Trophoblast cell (in vitro differentiated cells and primary cell): Measurements from ENCODE around the gene SLC2A8.

Source experiments
- DNase-seq, 2 donors: peaks; one replicate each; pipeline ENCODE4 v3.0.0-alpha.2; 2016
- H2AFZ ChIP-seq: 2 replicates; pipeline ENCODE4 v1.6.1; 2013; ENCODE audit warnings: low read length, moderate library complexity, mild to moderate bottlenecking; ENCODE audit not compliant: insufficient read depth, poor library complexity
- H2AK5ac ChIP-seq: 2 replicates; pipeline ENCODE4 v1.6.1; 2013; ENCODE audit warnings: mild to moderate bottlenecking, low read length
- H2BK120ac ChIP-seq: 2 replicates; pipeline ENCODE4 v1.6.1; 2013; ENCODE audit warnings: low read length, mild to moderate bottlenecking, moderate library complexity; ENCODE audit not compliant: insufficient read depth, poor library complexity
- H2BK12ac ChIP-seq: 2 replicates; pipeline ENCODE4 v1.6.1; 2013; ENCODE audit warnings: mild to moderate bottlenecking, low read length, moderate library complexity
- H2BK5ac ChIP-seq: 2 replicates; pipeline ENCODE4 v1.6.1; 2013; ENCODE audit warnings: low read length, low read depth, moderate library complexity, mild to moderate bottlenecking; ENCODE audit not compliant: poor library complexity
- H3K14ac ChIP-seq: 2 replicates; pipeline ENCODE4 v1.6.1; 2013; ENCODE audit warnings: mild to moderate bottlenecking, low read length
- H3K18ac ChIP-seq: 2 replicates; pipeline ENCODE4 v1.6.1; 2013; ENCODE audit warnings: mild to moderate bottlenecking, low read length
- H3K23ac ChIP-seq: 2 replicates; pipeline ENCODE4 v1.6.1; 2013; ENCODE audit warnings: low read length
- H3K27ac ChIP-seq: 2 replicates; pipeline ENCODE4 v1.5.1; 2013; ENCODE audit warnings: low read depth, mild to moderate bottlenecking, inconsistent platforms, low read length, moderate library complexity
- H3K27me3 ChIP-seq: 2 replicates; pipeline ENCODE4 v1.6.1; 2013; ENCODE audit warnings: inconsistent platforms, mild to moderate bottlenecking, low read length, moderate library complexity; ENCODE audit not compliant: insufficient read depth
- H3K36me3 ChIP-seq, 2 experiments: 1 replicate in 1 of 2; 2 replicates in 1 of 2; pipeline ENCODE4 v1.6.1; 2013; ENCODE audit warnings: low read length in 2 of 2, mild to moderate bottlenecking in 2 of 2, moderate library complexity in 1 of 2; ENCODE audit not compliant: insufficient read depth in 2 of 2, control insufficient read depth in 1 of 2
- H3K4ac ChIP-seq: 2 replicates; pipeline ENCODE4 v1.6.1; 2013; ENCODE audit warnings: low read depth, mild to moderate bottlenecking, low read length, moderate library complexity
- H3K4me1 ChIP-seq, 2 experiments: 1 replicate in 1 of 2; 2 replicates in 1 of 2; pipeline ENCODE4 v1.6.1; 2013; ENCODE audit warnings: low read length in 2 of 2, mild to moderate bottlenecking in 2 of 2, moderate library complexity in 1 of 2; ENCODE audit not compliant: insufficient read depth in 2 of 2, control insufficient read depth in 1 of 2
- H3K4me2 ChIP-seq: 2 replicates; pipeline ENCODE4 v1.6.1; 2013; ENCODE audit warnings: inconsistent platforms, mild to moderate bottlenecking, low read length, moderate library complexity
- H3K4me3 ChIP-seq: 2 replicates; pipeline ENCODE4 v1.5.1; 2013; ENCODE audit warnings: mild to moderate bottlenecking, low read depth, low read length, inconsistent platforms
- H3K79me1 ChIP-seq: one replicate; pipeline ENCODE4 v1.6.1; 2013; ENCODE audit warnings: low read length
- H3K79me2 ChIP-seq: 2 replicates; pipeline ENCODE4 v1.6.1; 2013; ENCODE audit warnings: low read length, mild to moderate bottlenecking; ENCODE audit not compliant: control insufficient read depth, insufficient read depth, poor library complexity
- H3K9ac ChIP-seq: 2 replicates; pipeline ENCODE4 v1.6.1; 2013; ENCODE audit warnings: mild to moderate bottlenecking, low read length
- H3K9me3 ChIP-seq: 2 replicates; pipeline ENCODE4 v1.6.1; 2013; ENCODE audit warnings: low read depth, mild to moderate bottlenecking, control low read depth, inconsistent platforms, low read length; ENCODE audit not compliant: insufficient read depth
- H4K12ac ChIP-seq: 2 replicates; pipeline ENCODE4 v1.6.1; 2013; ENCODE audit warnings: low read depth, mild to moderate bottlenecking, low read length, moderate library complexity
- H4K8ac ChIP-seq: 2 replicates; pipeline ENCODE4 v1.6.1; 2013; ENCODE audit warnings: low read depth, mild to moderate bottlenecking, low read length, moderate library complexity
- H4K91ac ChIP-seq: one replicate; pipeline ENCODE4 v1.6.1; 2013; ENCODE audit warnings: low read depth, mild to moderate bottlenecking, low read length, moderate library complexity
- WGBS: extraction: QIAGEN DNeasy Blood & Tissue Kit; methylation state at CpG from one replicate; pipeline ENCODE4 v1.1.7; 2013; ENCODE audit warnings: missing lambda C conversion rate; ENCODE audit not compliant: insufficient read length, insufficient coverage; ENCODE audit errors: extremely low coverage; 5-methylcytosine and 5-hydroxymethylcytosine counted together

SLC2A8 gene

DNA sequence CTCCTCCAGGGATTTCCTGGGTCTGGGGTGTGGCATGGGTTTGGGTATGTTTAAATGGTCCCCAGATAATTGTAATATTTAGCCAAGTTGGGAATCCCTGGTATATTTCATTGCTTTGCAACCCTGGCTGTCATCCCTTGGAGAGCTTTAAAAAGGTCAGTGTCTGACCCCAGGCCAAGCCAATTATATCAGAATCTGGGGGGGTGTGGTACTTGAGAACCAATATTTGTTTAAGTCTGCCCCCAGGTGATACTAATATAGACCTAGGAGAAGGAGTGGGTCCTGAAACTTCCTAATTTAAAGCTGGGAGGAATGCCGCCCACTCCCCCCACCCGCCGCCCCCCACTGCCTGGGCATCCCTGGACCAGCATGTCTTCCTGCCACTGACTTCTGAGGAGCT, 38.2 kb upstream of the SLC2A8 start:
- no peak overlapping the region for H3K14ac ChIP-seq
- no peaks in the 10 kb centered on the region for H3K79me2 ChIP-seq
- no peak for DNase-seq
- no peaks in the 10 kb centered on the region for H3K27me3 ChIP-seq
- H4K91ac ChIP-seq, result no peak overlapping the region
- H3K18ac ChIP-seq, result no peak overlapping the region
- peaks cover 11% of the 10 kb centered on the region for H3K79me1 ChIP-seq
- no peak overlapping the region for H2AFZ ChIP-seq
- H3K4me3 ChIP-seq, result no peak overlapping the region
- peak overlapping the region; percentile 27 for H3K27ac ChIP-seq
- H3K36me3 ChIP-seq, result no peaks in the 10 kb centered on the region
- H3K9me3 ChIP-seq, result no peaks in the 10 kb centered on the region
- no peak overlapping the region for H2BK5ac ChIP-seq
- WGBS, result no CpG with 5 or more reads among the region's 3 CpGs
- no peak overlapping the region for H3K4me2 ChIP-seq
- H2BK12ac ChIP-seq, result no peak overlapping the region
- H3K4me1 ChIP-seq, result peaks cover 18 to 19% of the 10 kb centered on the region in 2 experiments
- H2BK120ac ChIP-seq, result no peak overlapping the region
- no peak overlapping the region for H2AK5ac ChIP-seq
- no peak overlapping the region for H3K4ac ChIP-seq
- no peak overlapping the region for H3K23ac ChIP-seq
- H4K8ac ChIP-seq, result no peak overlapping the region
- H3K9ac ChIP-seq, result no peak overlapping the region
- no peak overlapping the region for H4K12ac ChIP-seq

DNA sequence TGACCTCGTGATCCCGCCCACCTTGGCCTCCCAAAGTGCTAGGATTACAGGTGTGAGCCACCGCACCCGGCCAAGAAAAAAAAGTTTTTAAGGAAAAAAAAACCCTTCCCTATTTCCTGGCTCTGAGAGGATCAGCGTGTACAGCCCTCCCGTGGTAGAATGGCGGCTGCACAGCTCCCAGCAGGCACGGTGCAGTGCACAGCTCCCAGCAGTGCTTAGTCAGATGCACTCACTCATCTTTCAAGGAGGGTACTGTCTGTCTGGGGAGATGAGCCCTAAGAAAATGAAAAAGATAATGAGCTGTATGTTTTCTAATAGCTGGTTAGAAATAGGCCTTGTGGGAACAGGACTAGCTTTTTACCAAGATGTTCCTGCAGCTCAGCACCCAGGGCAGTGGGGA, 36.7 kb upstream of the SLC2A8 start:
- no peak overlapping the region for H4K91ac ChIP-seq
- H3K18ac ChIP-seq, result no peak overlapping the region
- H3K4me1 ChIP-seq, result peaks cover 13% of the 10 kb centered on the region in 2 experiments
- peak overlapping the region; percentile 14 for H2BK12ac ChIP-seq
- no peak overlapping the region for H3K23ac ChIP-seq
- peak in 1 of 2 donors; percentile 45 for DNase-seq
- H3K27me3 ChIP-seq, result no peaks in the 10 kb centered on the region
- no CpG with 5 or more reads among the region's 8 CpGs for WGBS
- no peak overlapping the region for H2AK5ac ChIP-seq
- no peak overlapping the region for H3K27ac ChIP-seq
- no peak overlapping the region for H3K4me3 ChIP-seq
- H3K4ac ChIP-seq, result no peak overlapping the region
- H4K8ac ChIP-seq, result no peak overlapping the region
- no peak overlapping the region for H2BK120ac ChIP-seq
- H3K4me2 ChIP-seq, result no peak overlapping the region
- H3K79me1 ChIP-seq, result peaks cover 7% of the 10 kb centered on the region
- no peak overlapping the region for H3K14ac ChIP-seq
- H3K79me2 ChIP-seq, result no peaks in the 10 kb centered on the region
- no peak overlapping the region for H2AFZ ChIP-seq
- H2BK5ac ChIP-seq, result no peak overlapping the region
- no peak overlapping the region for H4K12ac ChIP-seq
- no peak overlapping the region for H3K9ac ChIP-seq
- no peaks in the 10 kb centered on the region for H3K36me3 ChIP-seq
- no peaks in the 10 kb centered on the region for H3K9me3 ChIP-seq

DNA sequence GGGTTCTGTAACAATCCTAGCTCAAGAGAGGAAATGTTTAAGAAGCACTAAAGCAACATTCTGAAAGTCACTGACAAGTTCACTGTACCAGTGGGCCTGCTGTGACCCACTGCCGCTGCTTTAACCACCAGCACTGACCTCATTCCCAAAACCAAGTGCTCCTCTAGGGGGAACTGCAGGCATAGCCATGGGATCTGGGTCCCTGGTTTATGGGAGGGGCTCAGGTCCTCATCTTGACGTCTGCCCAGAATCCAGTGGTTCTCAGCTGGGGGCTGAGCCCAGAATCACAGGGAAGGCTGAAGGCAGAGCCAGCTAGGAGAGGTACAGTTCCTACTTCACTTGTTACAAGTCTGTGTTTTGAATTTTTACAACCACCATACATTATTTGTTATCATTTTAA, 36.1 kb upstream of the SLC2A8 start:
- Histone ChIP-seq H3K23ac (no peak overlapping the region), H2AK5ac (peak overlapping the region; percentile 37), H3K27ac (no peak overlapping the region), H3K27me3 (no peaks in the 10 kb centered on the region), H3K14ac (no peak overlapping the region), H3K9me3 (no peaks in the 10 kb centered on the region), H2BK120ac (no peak overlapping the region), H3K4me2 (no peak overlapping the region), H2AFZ (no peak overlapping the region), H3K4ac (no peak overlapping the region), H3K4me1 (peaks cover 11 to 12% of the 10 kb centered on the region in 2 experiments), H4K12ac (no peak overlapping the region), H4K8ac (no peak overlapping the region), H4K91ac (peak overlapping the region; percentile 1), H2BK5ac (no peak overlapping the region), H2BK12ac (peak overlapping the region; percentile 14), H3K9ac (no peak overlapping the region), H3K36me3 (no peaks in the 10 kb centered on the region), H3K79me1 (peaks cover 7% of the 10 kb centered on the region), H3K18ac (no peak overlapping the region), H3K79me2 (no peaks in the 10 kb centered on the region), H3K4me3 (no peak overlapping the region)
- no CpG with 5 or more reads among the region's 2 CpGs for WGBS
- peak; percentile 13 to 34 for DNase-seq

DNA sequence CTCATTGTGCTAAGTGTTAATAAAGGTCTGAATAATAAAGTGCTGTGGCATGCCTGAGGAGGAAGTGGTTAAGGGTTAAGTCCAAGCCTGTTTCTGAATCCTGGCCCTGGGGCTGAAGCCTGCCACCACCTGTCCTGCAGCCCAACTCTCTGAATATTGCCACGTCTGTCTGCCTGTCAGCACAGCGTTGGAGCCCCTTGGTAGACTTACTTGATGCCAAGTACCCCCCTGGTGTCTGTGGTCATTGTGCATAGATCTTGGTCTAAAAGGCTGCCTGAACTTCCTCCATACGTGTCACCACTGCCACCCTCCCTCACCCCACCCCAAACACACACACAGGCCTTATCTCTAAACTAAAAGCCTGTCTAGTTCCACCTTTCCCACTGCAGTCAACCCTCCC, 35.4 kb upstream of the SLC2A8 start:
- H3K4me1 ChIP-seq, result peaks cover 11 to 12% of the 10 kb centered on the region in 2 experiments
- no peak overlapping the region for H2BK120ac ChIP-seq
- H2BK12ac ChIP-seq, result peak overlapping the region; percentile 11
- no CpG with 5 or more reads among the region's 3 CpGs for WGBS
- peaks cover 7% of the 10 kb centered on the region for H3K79me1 ChIP-seq
- peak overlapping the region; percentile 22 for H4K91ac ChIP-seq
- DNase-seq, result no peak
- H3K4me2 ChIP-seq, result no peak overlapping the region
- H2AFZ ChIP-seq, result no peak overlapping the region
- no peaks in the 10 kb centered on the region for H3K9me3 ChIP-seq
- no peak overlapping the region for H4K12ac ChIP-seq
- no peak overlapping the region for H4K8ac ChIP-seq
- no peak overlapping the region for H3K18ac ChIP-seq
- H3K4me3 ChIP-seq, result no peak overlapping the region
- H2BK5ac ChIP-seq, result no peak overlapping the region
- no peak overlapping the region for H3K14ac ChIP-seq
- H3K27ac ChIP-seq, result no peak overlapping the region
- no peaks in the 10 kb centered on the region for H3K36me3 ChIP-seq
- no peaks in the 10 kb centered on the region for H3K27me3 ChIP-seq
- H3K4ac ChIP-seq, result no peak overlapping the region
- no peak overlapping the region for H2AK5ac ChIP-seq
- H3K9ac ChIP-seq, result no peak overlapping the region
- no peaks in the 10 kb centered on the region for H3K79me2 ChIP-seq
- H3K23ac ChIP-seq, result no peak overlapping the region
